ENCODE data around the gene TLR3.

Gene TLR3

GRCh38 chr4:186072516-186072915 lies 3.6 kb downstream of the TLR3 start:
- H3K36me3 ChIP-seq (ENCODE audit: control insufficient read depth in 2 of 2, insufficient read depth in 1 of 2, low read length in 2 of 2) = no peaks in the 10 kb centered on the region
- TF ChIP-seq ZSCAN30 (tag by site-specific recombination; IDR thresholded peaks at IDR 0.05) = no peak
- TF ChIP-seq EGR2 (tag by site-specific recombination; IDR thresholded peaks at IDR 0.05; ENCODE audit: low read depth) = 0 out of 2 replicates have a peak, but pooled peaks have one; percentile 33
- H3K27ac ChIP-seq (ENCODE audit: extremely low read depth, low read depth, low read length) = no peak overlapping the region
- no peaks in the 10 kb centered on the region for H3K9me3 ChIP-seq (ENCODE audit: control insufficient read depth, insufficient read depth, low read depth, low read length)
- H3K4me1 ChIP-seq (ENCODE audit: control insufficient read depth, insufficient read depth, low read length) = no peaks in the 10 kb centered on the region; the same call in 1 of the 2 replicates
- POLR2A ChIA-PET = no interaction called here
- no peak overlapping the region for H3K4me3 ChIP-seq (ENCODE audit: low read depth, low read length)
- CTCF ChIA-PET = interaction anchor here (1.8 kb wide), 1 partner anchor 65 kb away, joined by 8 read pairs; no protein-coding TSS in a partner anchor

GRCh38 chr4:186074189-186074588 lies 5.2 kb downstream of the TLR3 start:
- Histone ChIP-seq H3K4me3 (ENCODE audit: low read depth, low read length) (no peak overlapping the region), H3K9me3 (ENCODE audit: control insufficient read depth, insufficient read depth, low read depth, low read length) (no peaks in the 10 kb centered on the region), H3K27ac (ENCODE audit: extremely low read depth, low read depth, low read length) (no peak overlapping the region), H3K4me1 (ENCODE audit: control insufficient read depth, insufficient read depth, low read length) (no peaks in the 10 kb centered on the region), H3K36me3 (ENCODE audit: control insufficient read depth in 2 of 2, insufficient read depth in 1 of 2, low read length in 2 of 2) (no peaks in the 10 kb centered on the region)
- ChIA-PET POLR2A (no interaction called here), CTCF (no interaction called here)
- no peak for TF ChIP-seq ZNF324 (tag by site-specific recombination; IDR thresholded peaks at IDR 0.05)

- CTCF ChIA-PET = interaction anchor here (0.6 to 1.5 kb wide), 6 partner anchors 10 to 508 kb away, joined by 3 to 4 read pairs (median 4); partner anchors contain the start of gene TLR3
- peak overlapping the region; percentile 10 for H3K4me3 ChIP-seq (ENCODE audit: low read depth, low read length)
- H3K9me3 ChIP-seq (ENCODE audit: control insufficient read depth, insufficient read depth, low read depth, low read length) = no peaks in the 10 kb centered on the region
- POLR2A ChIA-PET = no interaction called here
- H3K36me3 ChIP-seq (ENCODE audit: control insufficient read depth in 2 of 2, insufficient read depth in 1 of 2, low read length in 2 of 2) = no peaks in the 10 kb centered on the region
- no peaks in the 10 kb centered on the region for H3K4me1 ChIP-seq (ENCODE audit: control insufficient read depth, insufficient read depth, low read length)
- no peak overlapping the region for H3K27ac ChIP-seq (ENCODE audit: extremely low read depth, low read depth, low read length)
- TF ChIP-seq ZNF121 (tag by site-specific recombination; IDR thresholded peaks at IDR 0.05) = no peak
- no peak for TF ChIP-seq ZNF248 (tag by site-specific recombination; IDR thresholded peaks at IDR 0.05)
- no peak for TF ChIP-seq REST (tag by site-specific recombination; IDR thresholded peaks at IDR 0.05)
- TF ChIP-seq ZNF639 (tag by site-specific recombination; IDR thresholded peaks at IDR 0.05) = no peak
- TF ChIP-seq HOXD13 (CRISPR knock-in tag; IDR thresholded peaks at IDR 0.05; ENCODE audit: borderline replicate concordance) = no peak
- no peak for TF ChIP-seq ZNF510 (tag by site-specific recombination; IDR thresholded peaks at IDR 0.05; ENCODE audit: insufficient replicate concordance)
- no peak for TF ChIP-seq ZNF404 (tag by site-specific recombination; IDR thresholded peaks at IDR 0.05)
- TF ChIP-seq ZNF629 (tag by site-specific recombination; IDR thresholded peaks at IDR 0.05) = no peak
- no peak for TF ChIP-seq ZBTB6 (tag by site-specific recombination; IDR thresholded peaks at IDR 0.05)
- no peak for TF ChIP-seq GLI2 (tag by site-specific recombination; IDR thresholded peaks at IDR 0.05; ENCODE audit: borderline replicate concordance, low read depth)
- no peak for TF ChIP-seq ZNF169 (tag by site-specific recombination; IDR thresholded peaks at IDR 0.05)
- TF ChIP-seq ZNF274 (IDR thresholded peaks at IDR 0.05; ENCODE audit: low read length) = no peak
- no peak for TF ChIP-seq ZNF274 (tag by site-specific recombination; IDR thresholded peaks at IDR 0.05; ENCODE audit: borderline replicate concordance)
- no peak for TF ChIP-seq KLF10 (tag by site-specific recombination; IDR thresholded peaks at IDR 0.05)
- TF ChIP-seq ZNF24 (tag by site-specific recombination; IDR thresholded peaks at IDR 0.05) = no peak
- TF ChIP-seq HOXC10 (CRISPR knock-in tag; IDR thresholded peaks at IDR 0.05) = no peak
- no peak for TF ChIP-seq ZNF776 (tag by site-specific recombination; IDR thresholded peaks at IDR 0.05; ENCODE audit: borderline replicate concordance)
- TF ChIP-seq ZNF239 (tag by site-specific recombination; IDR thresholded peaks at IDR 0.05) = no peak
- TF ChIP-seq ZFHX2 (tag by site-specific recombination; conservative IDR thresholded peaks at IDR 0.05) = no peak; the same call in 1 of the 2 replicates
- TF ChIP-seq ZNF837 (tag by site-specific recombination; IDR thresholded peaks at IDR 0.05) = no peak
- TF ChIP-seq ZNF692 (tag by site-specific recombination; IDR thresholded peaks at IDR 0.05) = no peak
These were observed 10.2 kb downstream of the TLR3 start for GRCh38 chr4:186078981-186079638.
